IMR-90 (cell line): Measurements from ENCODE around the gene NMNAT3. TPM values are rescaled to one million over a fixed set of nuclear protein-coding genes. Genes with fewer than 3 reads are reported as not detected.

Experiments used
- ATAC-seq: fragments of 200-7000 bp; cut with Tn5 transposase; 2 replicates; pipeline ENCODE4 v1.9.1; 2020; ENCODE audit warnings: low read depth, mild to moderate bottlenecking, moderate library complexity
- BruUV-seq: library from RNA; stranded (reverse); fragments of 400-500 nt; replicated peaks from 2 replicates; lab custom pipeline; 2021; lab: Mats Ljungman, UMichigan
- CTCF ChIA-PET: fragments of 300-600 bp; formaldehyde crosslinking; extraction: SDS; loops from one replicate; lab custom pipeline; 2021; ENCODE audit warnings: antibody characterized with exemption; lab: Yijun Ruan, JAX
- POLR2A ChIA-PET: fragments of 300-600 bp; sonication (Branson Sonifier 250); formaldehyde crosslinking; loops from one replicate; lab custom pipeline; 2022; ENCODE audit warnings: antibody characterized with exemption; ENCODE audit not compliant: unreplicated experiment; lab: Charles Lee
- DNase-seq: peaks from one replicate; pipeline ENCODE4 v3.0.0; 2013
- H2AFZ ChIP-seq: replicated peaks from 2 replicates; pipeline ENCODE3; 2013; ENCODE audit warnings: low read length, mild to moderate bottlenecking; ENCODE audit not compliant: poor library complexity
- H2AK5ac ChIP-seq: 2 replicates; pipeline ENCODE4 v1.6.1; 2013; ENCODE audit warnings: low read depth, low read length, inconsistent platforms
- H2AK9ac ChIP-seq: replicated peaks from 2 replicates; pipeline ENCODE3; 2013; ENCODE audit warnings: mild to moderate bottlenecking, low read depth, low read length, moderate library complexity; ENCODE audit not compliant: poor library complexity
- H2BK120ac ChIP-seq: 2 replicates; pipeline ENCODE4 v1.6.1; 2013; ENCODE audit warnings: low read depth, low read length, inconsistent platforms
- H2BK15ac ChIP-seq: 3 replicates; pipeline ENCODE4 v1.6.1; 2013; ENCODE audit warnings: low read depth, low read length, inconsistent platforms
- H2BK20ac ChIP-seq: 2 replicates; pipeline ENCODE4 v1.6.1; 2013; ENCODE audit warnings: low read depth, mild to moderate bottlenecking, inconsistent platforms, low read length, moderate library complexity
- H2BK5ac ChIP-seq: 2 replicates; pipeline ENCODE4 v1.6.1; 2013; ENCODE audit warnings: mild to moderate bottlenecking, low read depth, low read length, inconsistent platforms; ENCODE audit not compliant: poor library complexity, severe bottlenecking
- H3K14ac ChIP-seq: replicated peaks from 2 replicates; pipeline ENCODE4 v1.6.1; 2013; ENCODE audit warnings: low read depth, low read length, inconsistent platforms
- H3K18ac ChIP-seq: 2 replicates; pipeline ENCODE4 v1.6.1; 2013; ENCODE audit warnings: low read depth, low read length, control low read depth
- H3K23ac ChIP-seq: 2 replicates; pipeline ENCODE4 v1.6.1; 2013; ENCODE audit warnings: low read depth, low read length, inconsistent platforms
- H3K27ac ChIP-seq: 2 replicates; pipeline ENCODE4 v1.5.1; 2013; ENCODE audit warnings: mild to moderate bottlenecking, control low read depth, low read length; ENCODE audit not compliant: insufficient read depth
- H3K27me3 ChIP-seq: 2 replicates; pipeline ENCODE4 v1.6.1; 2013; ENCODE audit warnings: low read length; ENCODE audit not compliant: control insufficient read depth, insufficient read depth
- H3K36me3 ChIP-seq: 2 replicates; pipeline ENCODE4 v1.6.1; 2013; ENCODE audit warnings: low read length, mixed read lengths; ENCODE audit not compliant: control insufficient read depth, insufficient read depth
- H3K4ac ChIP-seq: 2 replicates; pipeline ENCODE4 v1.6.1; 2013; ENCODE audit warnings: low read depth, low read length, inconsistent platforms
- H3K4me1 ChIP-seq: 2 replicates; pipeline ENCODE4 v1.6.1; 2013; ENCODE audit warnings: low read length, mixed read lengths; ENCODE audit not compliant: control insufficient read depth, insufficient read depth
- H3K4me2 ChIP-seq: 2 replicates; pipeline ENCODE4 v1.6.1; 2013; ENCODE audit warnings: low read depth, mild to moderate bottlenecking, control low read depth, low read length, moderate library complexity
- H3K4me3 ChIP-seq: 2 replicates; pipeline ENCODE4 v1.5.1; 2013; ENCODE audit warnings: low read depth, mild to moderate bottlenecking, control low read depth, low read length, moderate library complexity; ENCODE audit not compliant: insufficient read depth
- H3K56ac ChIP-seq: 2 replicates; pipeline ENCODE4 v1.6.1; 2013; ENCODE audit warnings: low read length, inconsistent platforms; ENCODE audit not compliant: insufficient read depth; ENCODE audit errors: extremely low read depth
- H3K79me1 ChIP-seq, 2 experiments: 2 replicates each; pipeline ENCODE4 v1.6.1; 2013; ENCODE audit warnings: low read length in 2 of 2, inconsistent platforms in 1 of 2, low read depth in 1 of 2
- H3K9ac ChIP-seq: 2 replicates; pipeline ENCODE4 v1.6.1; 2013; ENCODE audit warnings: low read depth, low read length, control low read depth
- H3K9me1 ChIP-seq: 2 replicates; pipeline ENCODE4 v1.6.1; 2013; ENCODE audit warnings: low read length, inconsistent platforms; ENCODE audit not compliant: insufficient read depth
- H3K9me3 ChIP-seq: 2 replicates; pipeline ENCODE4 v1.6.1; 2013; ENCODE audit warnings: low read length; ENCODE audit not compliant: control insufficient read depth, insufficient read depth
- H4K20me1 ChIP-seq: 2 replicates; pipeline ENCODE4 v1.6.1; 2013; ENCODE audit warnings: low read length, inconsistent platforms; ENCODE audit not compliant: insufficient read depth
- H4K5ac ChIP-seq: 2 replicates; pipeline ENCODE4 v1.6.1; 2013; ENCODE audit warnings: mild to moderate bottlenecking, low read depth, low read length, control low read depth
- H4K8ac ChIP-seq, 2 experiments: 2 replicates each; pipeline ENCODE4 v1.6.1; 2013; ENCODE audit warnings: low read depth in 2 of 2, low read length in 2 of 2, control low read depth in 1 of 2, inconsistent platforms in 1 of 2
- H4K91ac ChIP-seq: 2 replicates; pipeline ENCODE4 v1.6.1; 2013; ENCODE audit warnings: low read depth, low read length, inconsistent platforms; ENCODE audit not compliant: insufficient read depth
- BHLHE40 ChIP-seq: fragments of 150-350 bp; IDR thresholded peaks from 2 replicates; pipeline ENCODE4 v1.6.1; 2016; ENCODE audit warnings: mild to moderate bottlenecking, low read depth, low read length
- CHD1 ChIP-seq: IDR thresholded peaks from 2 replicates; pipeline ENCODE4 v1.6.1; 2012; ENCODE audit warnings: low read depth, low read length, improper control_type of control experiment
- FOS ChIP-seq: fragments of 150-350 bp; IDR thresholded peaks from 2 replicates; pipeline ENCODE4 v1.6.1; 2016; ENCODE audit warnings: low read depth, low read length
- MAFK ChIP-seq: IDR thresholded peaks from 2 replicates; pipeline ENCODE4 v1.6.1; 2012; ENCODE audit warnings: low read depth, low read length, improper control_type of control experiment
- MAZ ChIP-seq: IDR thresholded peaks from 2 replicates; pipeline ENCODE4 v1.6.1; 2012; ENCODE audit warnings: low read depth, mild to moderate bottlenecking, low read length, improper control_type of control experiment, moderate library complexity, borderline replicate concordance
- MXI1 ChIP-seq: IDR thresholded peaks from 2 replicates; pipeline ENCODE4 v1.6.1; 2012; ENCODE audit warnings: low read depth, mild to moderate bottlenecking, low read length, moderate library complexity, borderline replicate concordance
- NFE2L2 ChIP-seq: fragments of 150-350 bp; IDR thresholded peaks from 2 replicates; pipeline ENCODE4 v1.6.1; 2016; ENCODE audit warnings: low read depth, mild to moderate bottlenecking, low read length
- POLR2A ChIP-seq: IDR thresholded peaks from 2 replicates; pipeline ENCODE4 v1.6.1; 2012; ENCODE audit warnings: mild to moderate bottlenecking, low read depth, low read length
- RAD21 ChIP-seq: IDR thresholded peaks from 2 replicates; pipeline ENCODE4 v1.6.1; 2012; ENCODE audit warnings: low read length, improper control_type of control experiment
- RCOR1 ChIP-seq: IDR thresholded peaks from 2 replicates; pipeline ENCODE4 v1.6.1; 2012; ENCODE audit warnings: mild to moderate bottlenecking, low read length, improper control_type of control experiment; ENCODE audit not compliant: insufficient replicate concordance
- RFX5 ChIP-seq: IDR thresholded peaks from 2 replicates; pipeline ENCODE4 v1.8.0; 2012; ENCODE audit warnings: low read depth, mild to moderate bottlenecking, low read length, moderate library complexity
- SMC3 ChIP-seq: fragments of 150-350 bp; IDR thresholded peaks from 2 replicates; pipeline ENCODE4 v1.6.1; 2016; ENCODE audit warnings: low read depth, mild to moderate bottlenecking, antibody characterized with exemption, low read length, moderate library complexity
- USF2 ChIP-seq: fragments of 150-350 bp; IDR thresholded peaks from 2 replicates; pipeline ENCODE4 v1.6.1; 2017; ENCODE audit warnings: mild to moderate bottlenecking, antibody characterized with exemption, low read length, low read depth
- WGBS, 2 experiments: methylation state at CpG; one replicate each; pipeline versions ENCODE4 v1.1.5 to v1.1.7; 2013; ENCODE audit warnings: missing lambda C conversion rate in 2 of 2; ENCODE audit not compliant: insufficient read length in 1 of 2; ENCODE audit errors: extremely low coverage in 2 of 2; 5-methylcytosine and 5-hydroxymethylcytosine counted together
- dilution Hi-C: fragments of 300-500 bp; cut with HindIII; formaldehyde crosslinking; loops from one replicate; pipeline ENCODE4 v1.14.3; 2018; ENCODE audit warnings: low sequenced_read_pairs; ENCODE audit not compliant: unreplicated experiment
- in situ Hi-C: fragments of 300-500 bp; cut with MboI; formaldehyde crosslinking; loops from 3 replicates; pipeline ENCODE4 v1.14.3; 2019; ENCODE audit warnings: low sequenced_read_pairs, inconsistent platforms, mixed read lengths
- intact Hi-C: fragments of 100-400 bp; cut with micrococcal nuclease; formaldehyde crosslinking; loops from 2 replicates; pipeline ENCODE4 v1.10.0; 2022
- polyA plus RNA-seq, 3 experiments: library from polyadenylated mRNA; depleted of rRNA; stranded (reverse); fragments of >200 nt; gene quantifications; 2 replicates each; pipeline ENCODE4 v1.2.3, GENCODE V29; 2012; ENCODE audit warnings: low replicate concordance in 1 of 3
- total RNA-seq: library from RNA; depleted of rRNA; stranded (reverse); fragments of >200 nt; gene quantifications from 2 replicates; pipeline ENCODE4 v1.2.3, GENCODE V29; 2012
- TF ChIP-seq, protein P1 (sequence below): conservative IDR thresholded peaks from 2 replicates; pipeline ENCODE4 v1.5.1; 2012; ENCODE audit warnings: mild to moderate bottlenecking, low read depth, low read length, improper control_type of control experiment

The NMNAT3 gene
- total and polyA plus RNA-seq, 2 of the 4 experiments (the other 2 are of a cell fraction): 0.12 to 0.36 TPM

DNA sequence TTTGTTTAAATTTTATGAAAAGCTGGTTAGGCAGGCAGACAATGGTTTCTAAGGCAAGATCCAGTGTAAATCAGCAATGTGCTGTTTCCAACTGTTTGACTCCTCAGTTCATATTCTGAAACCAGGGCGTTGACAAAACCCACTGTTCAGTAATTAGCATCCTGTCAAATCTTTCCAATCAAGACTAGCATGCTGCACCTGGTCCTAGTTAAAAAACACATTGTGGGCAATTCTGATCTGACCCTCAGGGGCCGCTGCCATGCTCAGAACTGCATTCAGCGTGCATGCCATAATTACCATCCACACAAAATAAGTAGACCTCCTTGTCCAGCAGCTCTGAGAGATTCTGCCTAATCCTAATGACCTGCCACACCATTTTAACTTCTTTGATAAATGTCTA lies 117.4 kb downstream of the NMNAT3 start:
- H2AK5ac ChIP-seq: no peak overlapping the region
- ATAC-seq: no peak
- no peak overlapping the region for H4K8ac ChIP-seq
- H2BK120ac ChIP-seq: no peak overlapping the region
- H3K23ac ChIP-seq: no peak overlapping the region
- H3K9ac ChIP-seq: no peak overlapping the region
- H4K20me1 ChIP-seq: no peaks in the 10 kb centered on the region
- DNase-seq: no peak
- H3K4me3 ChIP-seq: no peak overlapping the region
- H4K5ac ChIP-seq: no peak overlapping the region
- dilution Hi-C loops (no loop called here), intact Hi-C loops (no loop called here), in situ Hi-C loops (loop anchor here (5.0 kb wide), 1 partner anchor 133 kb away; no protein-coding TSS in a partner anchor)
- no peak overlapping the region for H2AFZ ChIP-seq
- no peaks in the 10 kb centered on the region for H3K36me3 ChIP-seq
- 64% methylated on average over 1 of the region's 3 CpGs; no CpG with 5 or more reads in 1 of the 2 experiments for WGBS, 2 experiments
- H2BK20ac ChIP-seq: no peak overlapping the region
- peaks cover 3% of the 10 kb centered on the region for H3K4me1 ChIP-seq
- no peak overlapping the region for H3K4ac ChIP-seq
- no peak overlapping the region for H3K14ac ChIP-seq
- no peak for TF ChIP-seq BHLHE40
- TF ChIP-seq USF2: no peak
- no peak for TF ChIP-seq CHD1
- TF ChIP-seq, protein P1, sequence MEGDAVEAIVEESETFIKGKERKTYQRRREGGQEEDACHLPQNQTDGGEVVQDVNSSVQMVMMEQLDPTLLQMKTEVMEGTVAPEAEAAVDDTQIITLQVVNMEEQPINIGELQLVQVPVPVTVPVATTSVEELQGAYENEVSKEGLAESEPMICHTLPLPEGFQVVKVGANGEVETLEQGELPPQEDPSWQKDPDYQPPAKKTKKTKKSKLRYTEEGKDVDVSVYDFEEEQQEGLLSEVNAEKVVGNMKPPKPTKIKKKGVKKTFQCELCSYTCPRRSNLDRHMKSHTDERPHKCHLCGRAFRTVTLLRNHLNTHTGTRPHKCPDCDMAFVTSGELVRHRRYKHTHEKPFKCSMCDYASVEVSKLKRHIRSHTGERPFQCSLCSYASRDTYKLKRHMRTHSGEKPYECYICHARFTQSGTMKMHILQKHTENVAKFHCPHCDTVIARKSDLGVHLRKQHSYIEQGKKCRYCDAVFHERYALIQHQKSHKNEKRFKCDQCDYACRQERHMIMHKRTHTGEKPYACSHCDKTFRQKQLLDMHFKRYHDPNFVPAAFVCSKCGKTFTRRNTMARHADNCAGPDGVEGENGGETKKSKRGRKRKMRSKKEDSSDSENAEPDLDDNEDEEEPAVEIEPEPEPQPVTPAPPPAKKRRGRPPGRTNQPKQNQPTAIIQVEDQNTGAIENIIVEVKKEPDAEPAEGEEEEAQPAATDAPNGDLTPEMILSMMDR: no peak
- TF ChIP-seq RAD21: no peak
- no peak for TF ChIP-seq SMC3
- TF ChIP-seq NFE2L2: no peak
- no peak for TF ChIP-seq POLR2A
- no peak for TF ChIP-seq MAZ
- no peak for TF ChIP-seq MXI1
- no peak for TF ChIP-seq FOS
- TF ChIP-seq RFX5: no peak
- TF ChIP-seq MAFK: no peak
- TF ChIP-seq RCOR1: no peak
- H3K27me3 ChIP-seq: no peaks in the 10 kb centered on the region; the same call in 1 of the 2 replicates
- H3K18ac ChIP-seq: no peak overlapping the region
- ChIA-PET POLR2A (no interaction called here), CTCF (no interaction called here)
- H3K4me2 ChIP-seq: no peak overlapping the region
- no peak overlapping the region for H2BK5ac ChIP-seq
- no peak overlapping the region for H3K56ac ChIP-seq
- H3K9me3 ChIP-seq: no peaks in the 10 kb centered on the region
- no peak overlapping the region for H2AK9ac ChIP-seq
- H3K79me1 ChIP-seq: no peaks in the 10 kb centered on the region
- no peak overlapping the region for H2BK15ac ChIP-seq
- BruUV-seq: no TSS peak
- no peak overlapping the region for H3K27ac ChIP-seq
- no peak overlapping the region for H4K91ac ChIP-seq
- H3K9me1 ChIP-seq: no peaks in the 10 kb centered on the region
